NOMO-1 (cell line): ENCODE data around the gene EYA3.
A peak's percentile ranks its signal among the peaks of the same experiment; 100 is the strongest.

Source experiments
- DNase-seq, 2 experiments: peaks; one replicate each; lab custom pipeline; 2025; ENCODE audit not compliant: unreplicated experiment in 2 of 2; lab: John Stamatoyannopoulos, UW

Gene EYA3

GRCh38 chr1:28074892-28075511 is 13.4 kb downstream of the EYA3 start:
- no peak for DNase-seq

- no peak for DNase-seq
Observed at GRCh38 chr1:28073867-28074266, 14.5 kb downstream of the EYA3 start.

- no peak for DNase-seq
Observed at GRCh38 chr1:28071813-28072212, 16.6 kb downstream of the EYA3 start.

- no peak for DNase-seq
Observed at GRCh38 chr1:28070725-28071593, 17.5 kb downstream of the EYA3 start.

- no peak for DNase-seq
Observed at GRCh38 chr1:28067523-28068090, 20.8 kb downstream of the EYA3 start.

GRCh38 chr1:28066393-28067154 is 21.8 kb downstream of the EYA3 start:
- DNase-seq: no peak

GRCh38 chr1:28064064-28064463 is 24.3 kb downstream of the EYA3 start:
- DNase-seq: no peak

- peak in 1 of 2 experiments; percentile 16 for DNase-seq
Observed at GRCh38 chr1:28062806-28063205, 25.6 kb downstream of the EYA3 start.

- DNase-seq: no peak
Observed at GRCh38 chr1:28058971-28059878, 29.2 kb downstream of the EYA3 start.

GRCh38 chr1:28058168-28058567 is 30.2 kb downstream of the EYA3 start:
- no peak for DNase-seq

- no peak for DNase-seq
Observed at GRCh38 chr1:28056129-28056925, 32.1 kb downstream of the EYA3 start.

- DNase-seq: no peak
Observed at GRCh38 chr1:28050776-28051175, 37.6 kb downstream of the EYA3 start.

GRCh38 chr1:28046716-28047115 is 41.7 kb downstream of the EYA3 start:
- no peak for DNase-seq

GRCh38 chr1:28045777-28046176 is 42.6 kb downstream of the EYA3 start:
- peak in 1 of 2 experiments; percentile 9 for DNase-seq

- no peak for DNase-seq
Observed at GRCh38 chr1:28044399-28044798, 44.0 kb downstream of the EYA3 start.

- DNase-seq: no peak
Observed at GRCh38 chr1:28039341-28039740, 49.1 kb downstream of the EYA3 start.

GRCh38 chr1:28037946-28038345 is 50.5 kb downstream of the EYA3 start:
- DNase-seq: no peak

GRCh38 chr1:28037206-28037605 is 51.2 kb downstream of the EYA3 start:
- DNase-seq: no peak

- no peak for DNase-seq
Observed at GRCh38 chr1:28036431-28036830, 52.0 kb downstream of the EYA3 start.
